ENCODE measurements around the gene MMAB. TPM values are rescaled to one million over a fixed set of nuclear protein-coding genes. Genes with fewer than 3 reads are reported as not detected.
A peak's percentile ranks its signal among the peaks of the same experiment; 100 is the strongest.

Gene MMAB
- total RNA-seq, 1 experiment from 2014 or later, result 83.0 TPM

GRCh38 chr12:109548258-109548657 lies 25.0 kb downstream of the MMAB start:
- Histone ChIP-seq H3K9me3 (ENCODE audit: low read length) (no peaks in the 10 kb centered on the region), H3F3A (ENCODE audit: low read length, unreplicated experiment) (no peaks in the 10 kb centered on the region), H3K4me2 (ENCODE audit: low read length) (no peak overlapping the region), H3K27me3 (ENCODE audit: low read length) (no peaks in the 10 kb centered on the region), H3K4me1 (ENCODE audit: insufficient read depth, low read length) (peaks cover 27% of the 10 kb centered on the region), H3K4me3 (ENCODE audit: low read length) (no peak overlapping the region), H3K79me2 (ENCODE audit: low read length) (no peaks in the 10 kb centered on the region), H4K20me1 (ENCODE audit: low read length) (no peaks in the 10 kb centered on the region), H3K9me2 (replicated peaks; ENCODE audit: low read length) (no peaks in the 10 kb centered on the region), H3K27ac (ENCODE audit: low read length) (no peak overlapping the region), H3K36me3 (ENCODE audit: low read depth, low read length) (no peaks in the 10 kb centered on the region), H3K9ac (ENCODE audit: low read length) (no peak overlapping the region), H2AFZ (ENCODE audit: low read length) (no peak overlapping the region)
- intact Hi-C loops (cut with micrococcal nuclease), result no loop called here
- ChIA-PET CTCF (no interaction called here), POLR2A (ENCODE audit: unreplicated experiment) (no interaction called here)
- no TSS peak for BruUV-seq (replicated peaks)
- no peak for ATAC-seq
- TF ChIP-seq EZH2phosphoT487 (IDR thresholded peaks at IDR 0.05; ENCODE audit: borderline replicate concordance, low read length) (no peak), EZH2 (IDR thresholded peaks at IDR 0.05; ENCODE audit: low read length, unreplicated experiment) (no peak), CTCF (conservative IDR thresholded peaks at IDR 0.05; ENCODE audit: low read depth, low read length) (no peak)
- DNase-seq, result no peak

- Histone ChIP-seq H3K9ac (ENCODE audit: low read length) (no peak overlapping the region), H3K27ac (ENCODE audit: low read length) (no peak overlapping the region), H3K4me3 (ENCODE audit: low read length) (no peak overlapping the region), H3K79me2 (ENCODE audit: low read length) (no peaks in the 10 kb centered on the region), H3K9me2 (replicated peaks; ENCODE audit: low read length) (no peaks in the 10 kb centered on the region), H3K4me1 (ENCODE audit: insufficient read depth, low read length) (peaks cover 24% of the 10 kb centered on the region), H2AFZ (ENCODE audit: low read length) (no peak overlapping the region), H3K27me3 (ENCODE audit: low read length) (no peaks in the 10 kb centered on the region), H3K4me2 (ENCODE audit: low read length) (no peak overlapping the region), H3F3A (ENCODE audit: low read length, unreplicated experiment) (no peaks in the 10 kb centered on the region), H3K36me3 (ENCODE audit: low read depth, low read length) (no peaks in the 10 kb centered on the region), H3K9me3 (ENCODE audit: low read length) (no peaks in the 10 kb centered on the region), H4K20me1 (ENCODE audit: low read length) (no peaks in the 10 kb centered on the region)
- intact Hi-C loops (cut with micrococcal nuclease), result no loop called here
- DNase-seq (no peak), ATAC-seq (no peak)
- TF ChIP-seq EZH2phosphoT487 (IDR thresholded peaks at IDR 0.05; ENCODE audit: borderline replicate concordance, low read length) (no peak), CTCF (conservative IDR thresholded peaks at IDR 0.05; ENCODE audit: low read depth, low read length) (no peak), EZH2 (IDR thresholded peaks at IDR 0.05; ENCODE audit: low read length, unreplicated experiment) (no peak)
- ChIA-PET CTCF (no interaction called here), POLR2A (ENCODE audit: unreplicated experiment) (no interaction called here)
- no TSS peak for BruUV-seq (replicated peaks)
Observed at GRCh38 chr12:109547286-109547685, 26.0 kb downstream of the MMAB start.

- Histone ChIP-seq H2AFZ (ENCODE audit: low read length) (no peak overlapping the region), H3K36me3 (ENCODE audit: low read depth, low read length) (no peaks in the 10 kb centered on the region), H3K27ac (ENCODE audit: low read length) (peak overlapping the region; percentile 91), H3F3A (ENCODE audit: low read length, unreplicated experiment) (no peaks in the 10 kb centered on the region), H3K9ac (ENCODE audit: low read length) (peak overlapping the region; percentile 58), H3K9me3 (ENCODE audit: low read length) (no peaks in the 10 kb centered on the region), H4K20me1 (ENCODE audit: low read length) (no peaks in the 10 kb centered on the region), H3K4me2 (ENCODE audit: low read length) (peak overlapping the region; percentile 40), H3K27me3 (ENCODE audit: low read length) (no peaks in the 10 kb centered on the region), H3K4me3 (ENCODE audit: low read length) (no peak overlapping the region), H3K9me2 (replicated peaks; ENCODE audit: low read length) (no peaks in the 10 kb centered on the region), H3K4me1 (ENCODE audit: insufficient read depth, low read length) (peaks cover 29% of the 10 kb centered on the region), H3K79me2 (ENCODE audit: low read length) (no peaks in the 10 kb centered on the region)
- ATAC-seq (no peak), DNase-seq (no peak)
- intact Hi-C loops (cut with micrococcal nuclease), result no loop called here
- POLR2A ChIA-PET (ENCODE audit: unreplicated experiment), result no interaction called here
- no TSS peak for BruUV-seq (replicated peaks)
- no peak for TF ChIP-seq EZH2phosphoT487 (IDR thresholded peaks at IDR 0.05; ENCODE audit: borderline replicate concordance, low read length)
- TF ChIP-seq CTCF (conservative IDR thresholded peaks at IDR 0.05; ENCODE audit: low read depth, low read length), result no peak
- CTCF ChIA-PET, result no interaction called here
Observed at GRCh38 chr12:109545826-109546225, 27.5 kb downstream of the MMAB start.
